ENCODE data around the gene CEP89. TPM values are rescaled to one million over a fixed set of nuclear protein-coding genes. Genes with fewer than 3 reads are reported as not detected.

CEP89 gene
- total RNA-seq, 3 donors from 2014 or later = 14.8 to 17.8 (median 14.8) TPM

DNA sequence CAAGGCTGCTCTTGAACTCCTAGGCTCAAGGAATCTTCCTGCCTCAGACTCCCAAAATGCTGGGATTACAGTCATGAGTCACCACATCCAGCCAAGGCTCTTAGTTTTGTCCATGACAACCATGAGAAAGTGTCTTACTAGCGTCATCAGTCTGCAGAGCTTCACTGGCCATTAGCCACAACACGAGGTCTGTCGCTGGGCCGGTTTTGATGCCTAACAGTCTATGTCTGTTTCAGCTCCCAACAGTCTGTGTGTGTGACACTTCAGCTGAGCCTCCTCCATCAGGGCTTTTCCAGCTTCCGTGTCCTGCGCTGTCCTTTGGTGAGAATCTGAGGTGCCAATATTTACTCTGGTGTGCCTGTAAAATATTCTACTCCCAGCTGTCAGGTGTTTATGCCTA is 47.6 kb downstream of the CEP89 start:
- Mint-ChIP-seq H3K9me3 (peaks cover 9% of the 10 kb centered on the region), H3K36me3 (ENCODE audit: insufficient read depth) (peaks cover 31% of the 10 kb centered on the region), H3K4me3 (no peak overlapping the region), H3K27me3 (ENCODE audit: low read depth) (no peaks in the 10 kb centered on the region), H3K4me1 (ENCODE audit: low read depth) (no peaks in the 10 kb centered on the region)
- no peak for ATAC-seq
- no peak for DNase-seq

DNA sequence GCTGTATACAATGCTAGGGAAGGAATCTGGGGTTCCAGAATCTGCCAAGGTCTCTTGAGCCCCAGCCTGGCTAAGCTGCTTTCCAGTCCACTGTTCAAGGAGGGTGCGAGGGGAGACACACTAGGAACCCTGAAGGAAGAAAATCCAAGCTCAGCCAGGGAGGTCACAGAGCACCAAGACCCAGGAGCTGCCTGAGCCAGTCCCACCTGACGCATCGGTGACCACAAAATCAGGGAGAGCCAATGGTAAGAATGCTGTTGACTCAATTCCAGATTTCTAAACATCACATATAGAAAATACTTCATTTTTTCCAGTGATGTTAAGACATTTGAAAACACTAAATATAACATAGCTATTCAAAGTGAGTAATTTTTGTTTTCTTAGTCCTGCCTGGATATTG is 50.1 kb downstream of the CEP89 start:
- Mint-ChIP-seq H3K4me1 (ENCODE audit: low read depth) (no peaks in the 10 kb centered on the region), H3K9me3 (no peaks in the 10 kb centered on the region), H3K27me3 (ENCODE audit: low read depth) (no peaks in the 10 kb centered on the region), H3K4me3 (no peak overlapping the region), H3K36me3 (ENCODE audit: insufficient read depth) (peaks cover 16% of the 10 kb centered on the region)
- ATAC-seq = no peak
- DNase-seq = no peak

- no peaks in the 10 kb centered on the region for H3K4me1 Mint-ChIP-seq (ENCODE audit: low read depth)
These were observed 52.4 kb downstream of the CEP89 start for GRCh38 chr19:32919365-32919764.

DNA sequence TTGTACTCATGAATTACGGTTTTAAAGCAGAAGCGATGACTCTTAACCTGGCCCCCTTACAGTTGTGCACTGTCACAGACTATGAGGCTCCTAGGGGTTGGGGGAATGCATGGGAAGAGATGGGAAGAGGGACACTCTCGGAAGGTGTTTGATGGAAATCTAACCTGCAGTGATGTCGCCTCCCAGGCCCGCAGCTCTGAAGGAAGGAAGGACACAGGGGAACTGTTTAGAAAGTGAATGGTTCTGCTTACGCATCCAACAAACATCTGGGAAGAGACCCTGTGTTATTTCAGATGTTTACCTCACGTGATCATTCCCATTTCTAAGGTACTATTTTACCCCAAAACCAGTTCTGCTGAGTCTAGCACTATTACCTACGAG is 54.2 kb downstream of the CEP89 start:
- DNase-seq (no peak), ATAC-seq (no peak)
- no peaks in the 10 kb centered on the region for H3K27me3 Mint-ChIP-seq (ENCODE audit: low read depth)
- H3K4me3 Mint-ChIP-seq = no peak overlapping the region
- H3K36me3 Mint-ChIP-seq (ENCODE audit: insufficient read depth) = peaks cover 8% of the 10 kb centered on the region
- no peaks in the 10 kb centered on the region for H3K4me1 Mint-ChIP-seq (ENCODE audit: low read depth)
- H3K9me3 Mint-ChIP-seq = no peaks in the 10 kb centered on the region

More at GRCh38 chr19:32919365-32919764, 52.4 kb downstream of the CEP89 start:
- H3K27me3 Mint-ChIP-seq (ENCODE audit: low read depth) = no peaks in the 10 kb centered on the region
- H3K36me3 Mint-ChIP-seq (ENCODE audit: insufficient read depth) = peaks cover 16% of the 10 kb centered on the region
- H3K4me3 Mint-ChIP-seq = no peak overlapping the region
- no peaks in the 10 kb centered on the region for H3K9me3 Mint-ChIP-seq
- ATAC-seq (no peak), DNase-seq (no peak)

- Mint-ChIP-seq H3K4me1 (ENCODE audit: low read depth) (no peaks in the 10 kb centered on the region), H3K4me3 (no peak overlapping the region), H3K36me3 (ENCODE audit: insufficient read depth) (peaks cover 12% of the 10 kb centered on the region), H3K9me3 (no peaks in the 10 kb centered on the region), H3K27me3 (ENCODE audit: low read depth) (no peaks in the 10 kb centered on the region)
- no peak for ATAC-seq
- DNase-seq = no peak
These were observed 54.7 kb downstream of the CEP89 start for GRCh38 chr19:32916969-32917615.

- no peaks in the 10 kb centered on the region for H3K9me3 Mint-ChIP-seq
- DNase-seq = no peak
- no peaks in the 10 kb centered on the region for H3K4me1 Mint-ChIP-seq (ENCODE audit: low read depth)
- H3K36me3 Mint-ChIP-seq (ENCODE audit: insufficient read depth) = peaks cover 12% of the 10 kb centered on the region
- H3K4me3 Mint-ChIP-seq = no peak overlapping the region
- no peak for ATAC-seq
- H3K27me3 Mint-ChIP-seq (ENCODE audit: low read depth) = no peaks in the 10 kb centered on the region
These were observed 56.7 kb downstream of the CEP89 start for GRCh38 chr19:32914879-32915660.

DNA sequence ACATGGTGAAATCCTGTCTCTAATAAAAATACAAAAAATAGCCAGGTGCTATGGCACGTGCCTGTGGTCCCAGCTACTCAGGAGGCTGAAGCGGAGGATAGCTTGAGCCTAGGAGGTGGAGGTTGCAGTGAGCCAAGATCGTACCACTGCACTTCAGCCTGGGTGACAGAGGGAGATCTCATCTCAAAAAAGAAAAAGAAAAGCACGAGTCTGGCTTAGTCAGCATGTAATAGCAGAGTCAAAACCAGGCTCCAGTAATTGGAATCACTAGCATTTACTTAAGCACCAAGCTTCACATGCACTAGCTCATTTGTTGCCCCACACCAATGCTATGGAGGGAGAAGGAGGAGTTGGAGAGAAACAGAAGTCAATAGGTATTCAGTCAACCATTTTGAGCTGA is 60.3 kb downstream of the CEP89 start:
- Mint-ChIP-seq H3K27me3 (ENCODE audit: low read depth) (no peaks in the 10 kb centered on the region), H3K36me3 (ENCODE audit: insufficient read depth) (peaks cover 30% of the 10 kb centered on the region), H3K9me3 (peaks cover under 1% of the 10 kb centered on the region), H3K4me3 (no peak overlapping the region), H3K4me1 (ENCODE audit: low read depth) (no peaks in the 10 kb centered on the region)
- no peak for DNase-seq
- no peak for ATAC-seq

DNA sequence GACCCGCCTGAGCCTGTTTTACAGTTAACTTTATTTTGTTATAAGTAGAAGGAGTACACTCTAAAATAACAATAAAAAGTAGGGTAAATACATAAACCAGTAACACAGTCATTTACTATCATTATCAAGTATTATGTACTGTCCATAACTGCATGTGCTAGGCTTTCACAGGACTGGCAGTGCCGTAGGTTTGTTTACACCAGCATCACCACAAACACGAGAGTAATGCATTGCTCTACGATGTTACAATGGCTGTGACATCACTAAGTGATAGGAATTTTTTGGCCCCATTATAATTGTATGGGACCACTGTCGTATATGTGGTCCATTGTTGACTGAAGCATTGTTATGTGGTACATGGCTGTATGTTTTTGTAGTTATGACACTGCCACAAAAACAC is 60.9 kb downstream of the CEP89 start:
- no peaks in the 10 kb centered on the region for H3K4me1 Mint-ChIP-seq (ENCODE audit: low read depth)
- H3K27me3 Mint-ChIP-seq (ENCODE audit: low read depth) = no peaks in the 10 kb centered on the region
- no peak for ATAC-seq
- DNase-seq = no peak
- peaks cover 6% of the 10 kb centered on the region for H3K9me3 Mint-ChIP-seq
- no peak overlapping the region for H3K4me3 Mint-ChIP-seq
- peaks cover 36% of the 10 kb centered on the region for H3K36me3 Mint-ChIP-seq (ENCODE audit: insufficient read depth)

DNA sequence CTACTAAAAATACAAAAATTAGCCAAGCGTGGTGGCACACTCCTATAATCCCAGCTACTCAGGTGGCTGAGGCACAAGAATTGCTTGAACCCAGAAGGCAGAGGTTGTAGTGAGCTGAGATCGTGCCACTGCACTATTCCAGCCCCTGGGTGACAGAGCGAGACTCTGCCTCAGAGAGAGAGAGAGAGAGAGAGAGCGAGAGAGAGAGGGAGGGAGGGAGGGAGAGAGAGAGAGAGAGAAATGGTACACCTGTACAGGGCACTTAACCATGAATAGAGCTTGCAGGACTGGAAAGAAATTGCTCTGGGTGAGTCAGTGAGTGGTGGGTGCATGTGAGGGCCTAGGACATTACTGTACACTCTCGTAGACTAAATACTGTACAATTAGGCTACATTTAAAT is 61.7 kb downstream of the CEP89 start:
- H3K27me3 Mint-ChIP-seq (ENCODE audit: low read depth) = no peaks in the 10 kb centered on the region
- DNase-seq (no peak), ATAC-seq (no peak)
- no peaks in the 10 kb centered on the region for H3K4me1 Mint-ChIP-seq (ENCODE audit: low read depth)
- peaks cover 11% of the 10 kb centered on the region for H3K9me3 Mint-ChIP-seq
- peaks cover 35% of the 10 kb centered on the region for H3K36me3 Mint-ChIP-seq (ENCODE audit: insufficient read depth)
- no peak overlapping the region for H3K4me3 Mint-ChIP-seq

DNA sequence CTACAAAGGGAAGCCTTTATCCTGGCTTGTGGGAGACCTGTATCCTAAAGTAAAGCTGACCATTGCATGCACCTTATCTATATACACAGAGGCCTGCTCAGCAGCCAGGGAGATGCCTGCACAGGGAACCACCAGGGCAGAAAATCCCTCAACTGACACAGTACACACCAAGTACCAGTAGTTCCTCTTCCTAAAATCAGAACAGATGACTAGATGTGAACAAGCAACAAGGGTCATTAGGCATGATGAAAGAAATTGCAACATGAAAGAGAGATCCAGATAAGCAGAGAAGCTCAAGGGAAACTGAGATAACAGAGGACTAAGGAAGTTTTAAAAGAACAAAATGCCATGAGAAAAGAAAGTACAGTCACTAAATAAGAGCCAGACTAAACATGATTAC is 62.5 kb downstream of the CEP89 start:
- peaks cover 38% of the 10 kb centered on the region for H3K36me3 Mint-ChIP-seq (ENCODE audit: insufficient read depth)
- no peak for ATAC-seq

DNA sequence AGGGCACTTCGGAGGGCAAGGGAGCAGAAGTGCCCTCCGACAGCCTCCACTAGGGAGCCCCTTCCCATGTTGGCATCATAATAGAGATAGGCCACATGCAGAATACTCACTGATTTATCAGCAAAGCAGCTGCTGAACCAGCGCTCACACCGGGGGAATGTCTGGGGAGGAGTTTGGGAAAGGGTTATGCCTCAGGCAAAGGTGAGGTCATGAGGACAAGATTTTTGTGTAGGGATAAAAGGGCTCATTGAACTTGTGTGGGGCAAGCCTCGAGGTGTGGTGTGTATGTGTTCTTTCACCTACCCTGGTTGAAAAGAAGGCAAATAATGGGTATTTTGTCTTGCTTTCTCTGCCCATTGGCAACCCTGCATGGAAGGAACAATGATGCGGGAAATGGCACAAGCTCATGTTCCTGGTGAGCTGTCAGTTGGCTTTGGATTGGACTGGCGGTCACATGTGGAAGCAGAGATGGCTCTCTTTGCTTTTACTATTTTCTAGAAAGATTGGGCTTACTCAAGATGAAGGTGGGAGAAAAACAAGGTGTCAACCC is 63.0 kb downstream of the CEP89 start:
- ATAC-seq = no peak
- no peak for DNase-seq
- Mint-ChIP-seq H3K4me1 (ENCODE audit: low read depth) (no peaks in the 10 kb centered on the region), H3K9me3 (peaks cover 11% of the 10 kb centered on the region), H3K4me3 (no peak overlapping the region), H3K27me3 (ENCODE audit: low read depth) (no peaks in the 10 kb centered on the region), H3K36me3 (ENCODE audit: insufficient read depth) (peaks cover 40% of the 10 kb centered on the region)

More for the DNA sequence above, 62.5 kb downstream of the CEP89 start:
- H3K4me1 Mint-ChIP-seq (ENCODE audit: low read depth) = no peaks in the 10 kb centered on the region
- H3K9me3 Mint-ChIP-seq = peaks cover 11% of the 10 kb centered on the region
- no peak for DNase-seq
- no peak overlapping the region for H3K4me3 Mint-ChIP-seq
- no peaks in the 10 kb centered on the region for H3K27me3 Mint-ChIP-seq (ENCODE audit: low read depth)

- peaks cover 11% of the 10 kb centered on the region for H3K9me3 Mint-ChIP-seq
- DNase-seq (no peak), ATAC-seq (no peak)
- no peak overlapping the region for H3K4me3 Mint-ChIP-seq
- peaks cover 32% of the 10 kb centered on the region for H3K36me3 Mint-ChIP-seq (ENCODE audit: insufficient read depth)
- no peaks in the 10 kb centered on the region for H3K27me3 Mint-ChIP-seq (ENCODE audit: low read depth)
- no peaks in the 10 kb centered on the region for H3K4me1 Mint-ChIP-seq (ENCODE audit: low read depth)
These were observed 69.3 kb downstream of the CEP89 start for GRCh38 chr19:32902448-32902847.

GRCh38 chr19:32901504-32902161 is 70.1 kb downstream of the CEP89 start:
- peaks cover 2% of the 10 kb centered on the region for H3K4me1 Mint-ChIP-seq (ENCODE audit: low read depth)
- no peak overlapping the region for H3K4me3 Mint-ChIP-seq
- DNase-seq = no peak
- no peak for ATAC-seq
- H3K9me3 Mint-ChIP-seq = peaks cover 11% of the 10 kb centered on the region
- no peaks in the 10 kb centered on the region for H3K27me3 Mint-ChIP-seq (ENCODE audit: low read depth)
- H3K36me3 Mint-ChIP-seq (ENCODE audit: insufficient read depth) = peaks cover 38% of the 10 kb centered on the region

- ATAC-seq (no peak), DNase-seq (no peak)
- peaks cover 50% of the 10 kb centered on the region for H3K36me3 Mint-ChIP-seq (ENCODE audit: insufficient read depth)
- H3K9me3 Mint-ChIP-seq = peaks cover 23% of the 10 kb centered on the region
- H3K4me3 Mint-ChIP-seq = no peak overlapping the region
- H3K4me1 Mint-ChIP-seq (ENCODE audit: low read depth) = peaks cover 6% of the 10 kb centered on the region
- H3K27me3 Mint-ChIP-seq (ENCODE audit: low read depth) = no peaks in the 10 kb centered on the region
These were observed 75.1 kb downstream of the CEP89 start for GRCh38 chr19:32896516-32897214.

All from activated T-cell treated with anti-CD3 and anti-CD28 coated beads, Interleukin-2, amount 50 U/mL, for 4 hours (primary cell).